IPS DF 4.7 (cell line): ENCODE data around the gene ATP6V0E1.

ENCODE experiments used
- DNase-seq: peaks from one replicate; pipeline ENCODE4 v3.0.0-alpha.2; 2013; ENCODE audit warnings: low spot score; ENCODE audit errors: extremely low read depth

The ATP6V0E1 gene

DNA sequence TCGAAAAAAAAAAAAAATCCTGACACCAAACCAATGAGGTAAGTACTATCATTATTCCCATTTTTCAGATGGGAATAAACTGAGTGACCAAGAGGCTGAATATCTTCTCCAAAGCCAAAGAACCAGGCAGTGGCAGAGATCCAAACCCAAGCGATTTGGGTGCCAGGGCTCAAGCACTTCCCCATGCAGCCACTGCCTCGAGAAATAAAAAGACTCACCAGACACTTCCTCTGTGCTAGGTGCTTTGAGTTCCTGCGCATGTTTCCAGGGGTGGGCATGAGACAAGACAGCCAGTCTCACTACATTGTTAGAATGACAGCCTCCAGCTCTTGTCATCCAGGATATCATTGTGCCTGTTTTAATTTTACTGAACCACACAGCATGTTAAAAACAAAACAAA is 26.6 kb upstream of the ATP6V0E1 start:
- no peak for DNase-seq

- DNase-seq, result no peak
Observed at GRCh38 chr5:172957458-172957857, 26.1 kb upstream of the ATP6V0E1 start.

GRCh38 chr5:172958331-172959046 is 25.1 kb upstream of the ATP6V0E1 start:
- DNase-seq, result no peak

GRCh38 chr5:172959824-172960799 is 23.5 kb upstream of the ATP6V0E1 start:
- DNase-seq, result no peak

DNA sequence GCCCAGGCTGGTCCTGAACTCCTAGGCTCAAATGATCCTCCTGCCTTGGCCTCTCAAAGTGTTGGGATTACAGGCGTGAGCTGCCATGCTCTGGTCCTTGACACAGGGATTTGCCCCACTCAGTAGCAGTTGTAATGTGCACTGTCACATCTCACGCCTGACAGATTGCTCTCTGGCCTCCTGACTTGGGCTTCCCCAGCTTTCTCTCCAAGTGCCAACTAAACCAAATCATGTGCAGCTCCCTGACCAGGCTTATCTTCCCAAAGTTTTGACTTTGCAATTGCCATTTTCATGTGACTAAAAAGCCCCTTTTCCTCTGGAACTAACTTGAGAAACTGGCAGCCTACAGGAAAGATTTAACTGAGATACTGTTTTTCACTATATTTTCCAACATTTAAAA is 13.7 kb upstream of the ATP6V0E1 start:
- no peak for DNase-seq

DNA sequence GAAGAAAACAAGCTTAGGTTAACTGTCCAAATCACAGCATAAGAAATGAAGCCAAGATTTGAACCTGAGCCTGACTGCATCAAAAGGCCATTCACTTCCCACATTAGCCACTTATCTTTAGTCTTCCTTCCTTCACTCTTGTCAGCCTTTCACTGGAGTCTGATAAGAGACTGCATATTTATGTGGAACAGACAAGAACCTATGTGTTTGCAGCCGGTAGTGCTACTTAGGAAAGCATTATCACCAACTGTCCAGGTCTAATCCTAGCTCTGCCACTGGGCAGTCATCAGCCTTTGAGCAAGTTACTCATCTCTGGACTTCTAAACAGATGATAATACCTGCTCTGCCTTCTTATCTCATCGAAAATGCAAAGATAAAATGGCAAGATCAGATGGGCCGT is 12.1 kb upstream of the ATP6V0E1 start:
- DNase-seq, result no peak

- DNase-seq, result no peak
Observed at GRCh38 chr5:172972552-172972951, 11.0 kb upstream of the ATP6V0E1 start.

DNA sequence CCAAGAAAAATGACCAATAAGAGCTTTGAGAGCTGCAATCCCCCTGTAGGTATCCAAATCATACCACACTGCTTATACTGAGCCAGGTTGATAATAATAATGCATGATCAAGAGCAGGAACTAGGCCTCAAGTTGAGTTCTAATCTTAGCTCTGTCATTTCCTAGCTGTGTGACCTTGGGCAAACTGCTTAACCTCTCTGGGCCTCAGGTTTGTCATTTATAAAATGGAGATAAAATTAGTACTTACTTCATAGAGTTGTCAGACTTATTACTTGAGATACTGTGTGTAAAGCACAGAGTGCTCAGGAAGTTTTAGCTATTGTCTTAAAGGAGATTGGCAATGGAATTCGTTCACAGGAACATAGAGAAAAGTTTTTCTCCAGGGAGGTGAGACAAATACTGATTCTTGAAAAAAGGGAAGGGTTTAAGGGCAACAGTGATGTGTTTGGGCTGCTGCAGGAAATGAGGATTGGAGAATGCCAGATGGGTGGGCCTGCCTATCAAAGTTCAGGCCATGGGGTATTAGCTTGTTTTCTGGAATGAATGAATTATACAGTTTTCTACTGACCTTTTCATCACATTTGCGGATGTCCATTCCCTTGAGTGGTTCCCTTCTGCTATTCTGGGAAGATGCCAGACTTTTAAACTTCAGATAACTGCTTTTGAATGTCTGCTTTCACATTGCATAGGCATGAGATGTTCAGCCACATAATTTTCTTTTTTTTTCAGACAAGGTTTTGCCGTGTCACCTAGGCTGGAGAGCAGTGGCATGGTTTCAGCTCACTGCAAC is 10.2 kb upstream of the ATP6V0E1 start:
- DNase-seq, result no peak

DNA sequence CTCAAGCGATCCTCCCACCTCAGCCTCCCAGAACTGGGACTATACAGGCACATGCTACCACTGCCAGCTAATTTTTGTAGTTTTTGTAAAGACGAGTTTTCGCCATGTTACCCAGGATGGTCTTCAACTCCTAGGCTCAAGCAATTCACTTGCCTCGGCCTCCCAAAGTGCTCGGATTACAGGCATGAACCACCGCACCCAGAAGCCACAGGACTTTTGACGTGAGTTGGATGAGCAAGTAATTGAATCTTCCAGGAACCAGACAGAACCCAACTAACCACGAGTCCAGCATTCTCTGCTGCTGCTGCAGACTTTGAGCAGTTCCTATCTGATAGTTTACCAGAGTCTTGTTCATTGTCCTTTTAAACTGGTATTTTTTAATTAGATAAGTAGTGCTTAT is 9.6 kb upstream of the ATP6V0E1 start:
- DNase-seq, result no peak

GRCh38 chr5:172975289-172975688 is 8.3 kb upstream of the ATP6V0E1 start:
- no peak for DNase-seq

DNA sequence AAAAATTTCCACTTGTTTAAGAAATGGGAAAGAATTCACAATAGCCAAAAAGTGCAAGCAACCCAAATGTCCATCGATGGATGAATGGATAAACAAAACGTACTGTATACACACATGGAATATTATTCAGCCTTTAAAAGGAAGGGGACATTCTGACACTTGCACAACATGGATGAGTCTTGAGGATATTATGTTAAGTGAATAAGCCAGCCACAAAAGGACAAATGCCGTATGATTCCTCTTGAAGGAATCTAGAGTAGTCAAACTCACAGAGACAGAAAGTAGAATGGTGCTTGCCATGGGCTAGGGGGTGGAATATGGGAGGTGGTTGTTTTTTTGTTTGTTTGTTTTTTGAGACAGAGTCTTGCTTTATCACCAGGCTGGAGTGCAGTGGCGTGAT is 3.8 kb upstream of the ATP6V0E1 start:
- no peak for DNase-seq

- no peak for DNase-seq
Observed at GRCh38 chr5:172981931-172982330, 1.6 kb upstream of the ATP6V0E1 start.

- no peak for DNase-seq
Observed at GRCh38 chr5:172984244-172984953, 828 bp downstream of the ATP6V0E1 start.

DNA sequence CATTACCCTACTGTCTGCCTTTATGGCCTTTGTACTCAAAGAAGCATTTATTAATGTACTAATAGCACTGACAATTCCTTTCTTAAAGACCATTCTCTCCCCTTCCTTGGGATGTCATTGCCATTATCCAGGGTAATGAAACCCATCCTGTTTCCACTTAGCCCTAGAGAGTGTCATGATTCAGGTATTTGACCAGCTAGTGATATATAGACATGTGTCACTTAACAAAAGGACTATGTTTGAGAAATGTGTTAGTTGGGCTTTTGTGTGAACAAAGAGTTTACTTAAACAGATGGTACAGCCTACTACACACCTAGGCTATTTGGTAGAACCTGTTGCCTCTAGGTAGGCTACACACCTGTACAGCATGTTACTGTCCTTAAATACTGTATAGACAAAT is 2.0 kb downstream of the ATP6V0E1 start:
- DNase-seq, result no peak

DNA sequence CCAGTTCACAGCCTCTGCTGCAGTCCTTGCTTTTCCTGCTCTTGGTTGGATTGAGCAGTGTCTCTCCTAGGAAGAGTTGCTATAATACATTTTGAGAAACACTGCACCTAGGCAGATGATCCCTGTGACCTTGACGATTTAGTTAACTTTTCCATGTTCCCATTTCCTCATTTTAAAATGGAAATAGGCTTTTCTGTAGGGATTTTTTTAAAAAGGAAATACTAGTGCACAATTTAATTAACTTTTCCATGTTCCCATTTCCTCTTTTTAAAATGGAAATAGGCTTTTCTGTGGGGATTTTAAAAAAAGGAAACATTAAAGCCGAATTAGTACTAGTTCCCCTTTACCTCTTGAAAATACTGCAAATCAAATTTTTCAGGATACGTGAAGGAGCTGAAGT is 4.7 kb downstream of the ATP6V0E1 start:
- DNase-seq, result no peak

GRCh38 chr5:172990776-172991175 is 7.2 kb downstream of the ATP6V0E1 start:
- no peak for DNase-seq

DNA sequence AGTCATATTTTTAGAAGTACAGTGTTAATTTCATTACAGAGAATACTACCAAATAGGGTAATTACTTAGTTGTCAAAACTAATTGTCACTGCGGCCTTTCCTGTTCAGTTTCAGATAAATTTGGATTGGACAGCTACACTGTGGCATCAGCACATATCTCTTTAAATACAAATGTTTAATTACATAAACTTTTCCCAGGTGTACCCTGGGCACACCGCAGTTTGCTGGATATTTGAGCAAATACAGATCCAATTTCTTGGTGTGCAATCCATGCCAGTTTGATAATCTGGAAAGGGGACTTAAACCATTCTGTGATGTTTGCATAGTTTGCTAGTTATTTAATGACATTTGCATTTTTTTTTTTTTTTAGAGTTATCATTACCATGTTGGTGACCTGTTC is 10.8 kb downstream of the ATP6V0E1 start:
- DNase-seq, result no peak

DNA sequence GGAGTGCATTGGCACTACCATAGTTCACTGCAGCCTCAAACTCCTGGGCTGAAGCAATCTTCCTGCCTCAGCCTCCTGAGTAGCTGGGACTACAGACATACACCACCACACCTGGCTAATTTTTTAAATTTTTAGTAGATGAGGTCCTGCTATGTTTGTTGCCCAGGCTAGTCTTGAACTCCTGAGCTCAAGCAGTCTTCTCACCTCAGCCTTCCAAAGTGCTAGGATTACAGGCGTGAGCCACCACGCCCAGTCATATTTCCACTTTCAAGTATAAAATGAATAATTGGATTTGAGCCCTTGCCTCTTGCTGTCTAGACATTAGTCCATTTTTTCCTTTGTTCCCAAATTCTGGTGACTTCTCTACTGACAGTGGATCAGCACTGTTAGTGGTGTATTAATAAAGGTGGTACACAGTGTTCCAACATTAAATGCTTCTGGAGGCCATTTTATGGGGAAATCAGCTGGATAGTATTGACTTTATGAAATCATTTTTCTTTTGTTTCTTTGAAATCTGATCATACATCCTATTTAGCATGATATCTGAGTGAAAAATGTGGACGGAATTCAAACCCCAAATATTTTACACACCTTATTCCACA is 15.9 kb downstream of the ATP6V0E1 start:
- no peak for DNase-seq

GRCh38 chr5:172999974-173000373 is 16.4 kb downstream of the ATP6V0E1 start:
- DNase-seq, result no peak

- no peak for DNase-seq
Observed at GRCh38 chr5:173001229-173001841, 17.8 kb downstream of the ATP6V0E1 start.
